ENCODE results near the gene SDC3. TPM values are rescaled to one million over a fixed set of nuclear protein-coding genes. Genes with fewer than 3 reads are reported as not detected.

The SDC3 gene
- total RNA-seq, 4 donors from 2014 or later: 7.7 to 16.7 (median 15.1) TPM

DNA sequence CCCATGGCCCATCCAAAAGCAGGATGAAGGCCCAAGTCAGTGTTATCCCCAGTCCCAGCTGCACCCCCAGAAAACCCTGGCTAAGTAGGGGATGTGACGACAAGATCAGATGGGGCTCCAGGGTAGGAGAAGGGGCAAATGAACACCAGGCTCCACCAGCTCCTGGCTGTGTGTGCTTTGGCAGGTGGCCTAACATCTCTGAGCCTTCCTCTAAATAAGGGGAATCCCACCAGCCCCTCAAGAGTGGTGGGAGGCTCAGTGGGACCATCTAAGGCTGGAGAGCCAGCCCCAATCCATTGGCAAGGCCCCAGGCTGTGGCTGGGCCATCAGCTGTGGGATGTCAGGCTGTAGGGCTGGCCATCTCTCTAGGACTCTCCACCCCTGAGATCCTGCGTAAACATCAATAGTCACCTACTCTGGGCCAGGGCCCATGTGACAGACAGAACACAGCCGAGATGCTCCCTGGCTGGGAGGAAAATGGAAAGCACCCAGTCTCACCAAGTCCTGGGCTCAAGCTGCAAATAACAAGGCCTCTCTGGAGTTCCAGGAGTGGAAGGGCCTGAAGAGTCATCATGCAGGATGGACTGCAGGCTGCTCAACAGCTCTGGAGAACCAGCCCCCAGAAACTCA lies 7.5 kb downstream of the SDC3 start:
- Histone ChIP-seq H3K27me3 (no peaks in the 10 kb centered on the region), H3K4me3 (no peak overlapping the region), H3K36me3 (no peaks in the 10 kb centered on the region), H3K4me1 (peaks cover 7% of the 10 kb centered on the region), H3K27ac (no peak overlapping the region), H3K9me3 (no peaks in the 10 kb centered on the region)
- no peak for TF ChIP-seq POLR2A (IDR thresholded peaks at IDR 0.05)
- TF ChIP-seq, protein P1, sequence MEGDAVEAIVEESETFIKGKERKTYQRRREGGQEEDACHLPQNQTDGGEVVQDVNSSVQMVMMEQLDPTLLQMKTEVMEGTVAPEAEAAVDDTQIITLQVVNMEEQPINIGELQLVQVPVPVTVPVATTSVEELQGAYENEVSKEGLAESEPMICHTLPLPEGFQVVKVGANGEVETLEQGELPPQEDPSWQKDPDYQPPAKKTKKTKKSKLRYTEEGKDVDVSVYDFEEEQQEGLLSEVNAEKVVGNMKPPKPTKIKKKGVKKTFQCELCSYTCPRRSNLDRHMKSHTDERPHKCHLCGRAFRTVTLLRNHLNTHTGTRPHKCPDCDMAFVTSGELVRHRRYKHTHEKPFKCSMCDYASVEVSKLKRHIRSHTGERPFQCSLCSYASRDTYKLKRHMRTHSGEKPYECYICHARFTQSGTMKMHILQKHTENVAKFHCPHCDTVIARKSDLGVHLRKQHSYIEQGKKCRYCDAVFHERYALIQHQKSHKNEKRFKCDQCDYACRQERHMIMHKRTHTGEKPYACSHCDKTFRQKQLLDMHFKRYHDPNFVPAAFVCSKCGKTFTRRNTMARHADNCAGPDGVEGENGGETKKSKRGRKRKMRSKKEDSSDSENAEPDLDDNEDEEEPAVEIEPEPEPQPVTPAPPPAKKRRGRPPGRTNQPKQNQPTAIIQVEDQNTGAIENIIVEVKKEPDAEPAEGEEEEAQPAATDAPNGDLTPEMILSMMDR (IDR thresholded peaks at IDR 0.05): no peak
- no peak for TF ChIP-seq EP300 (IDR thresholded peaks at IDR 0.05)
- TF ChIP-seq POLR2AphosphoS5 (IDR thresholded peaks at IDR 0.05): no peak
- DNase-seq (ENCODE audit: low spot score in 2 of 2): no peak
- WGBS: 100% methylated on average over 1 of the region's 3 CpGs

DNA sequence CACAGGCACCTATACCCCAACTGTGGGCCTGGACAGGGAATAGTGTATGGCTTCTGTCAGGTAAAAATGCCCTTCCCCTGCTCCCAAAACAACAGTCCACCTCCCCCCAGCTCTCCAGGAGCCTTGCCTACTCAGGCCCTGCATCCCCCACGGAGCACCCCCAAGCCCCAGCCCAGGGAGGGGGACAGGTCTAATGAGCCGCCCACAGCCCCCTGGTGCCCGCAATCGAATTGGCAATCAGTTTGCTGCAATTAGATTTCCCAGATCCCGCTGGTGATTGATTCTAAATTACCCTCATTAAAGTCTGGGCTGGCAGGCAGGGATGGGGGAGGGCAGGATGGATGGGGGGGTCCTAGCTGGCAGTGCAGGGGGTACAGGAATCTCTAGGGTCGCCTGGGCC lies 8.1 kb downstream of the SDC3 start:
- 91% methylated on average over 6 of the region's 6 CpGs for WGBS
- DNase-seq (ENCODE audit: low spot score in 2 of 2): no peak
- TF ChIP-seq POLR2AphosphoS5 (IDR thresholded peaks at IDR 0.05) (no peak), EP300 (IDR thresholded peaks at IDR 0.05) (no peak), POLR2A (IDR thresholded peaks at IDR 0.05) (no peak)
- TF ChIP-seq, protein P1 (IDR thresholded peaks at IDR 0.05): no peak
- Histone ChIP-seq H3K27me3 (no peaks in the 10 kb centered on the region), H3K9me3 (no peaks in the 10 kb centered on the region), H3K36me3 (no peaks in the 10 kb centered on the region), H3K4me1 (peaks cover 5% of the 10 kb centered on the region), H3K27ac (no peak overlapping the region), H3K4me3 (no peak overlapping the region)

DNA sequence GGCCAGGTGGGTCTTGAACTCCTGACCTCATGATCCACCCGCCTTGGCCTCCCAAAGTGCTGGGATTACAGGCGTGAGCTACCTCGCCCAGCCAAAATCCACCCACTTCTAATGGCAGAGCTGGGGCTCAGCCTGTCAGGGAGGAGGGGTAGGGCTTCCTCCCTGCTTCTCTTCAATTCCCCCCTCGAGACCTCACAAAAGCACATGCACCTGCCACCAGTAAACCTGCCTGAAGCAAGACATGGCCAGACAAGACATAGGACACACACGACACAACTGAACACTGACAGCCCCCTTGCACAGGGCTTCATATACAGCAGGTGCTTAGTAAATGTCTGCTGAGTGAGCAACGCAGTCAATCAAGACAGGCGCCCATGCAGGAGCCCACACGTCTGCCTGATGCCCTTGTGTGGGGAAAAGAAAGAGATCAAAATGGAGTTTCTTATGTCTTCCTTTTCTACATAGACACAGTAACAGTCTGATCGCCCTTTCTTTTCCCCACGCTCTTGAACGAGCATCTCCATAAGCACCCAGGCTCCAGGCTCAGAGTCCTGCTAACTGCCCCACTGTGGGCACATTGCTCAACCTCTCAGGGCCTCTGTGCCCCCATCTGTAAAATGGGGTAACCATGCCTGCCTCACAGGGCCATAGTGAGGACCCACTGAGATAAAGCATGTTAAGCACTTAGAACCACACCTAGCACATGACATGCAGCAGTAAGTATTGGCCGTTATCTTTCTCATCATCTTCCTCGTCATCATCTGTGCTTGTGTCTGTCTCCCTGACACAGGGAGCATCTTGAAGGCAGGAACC lies 8.8 kb downstream of the SDC3 start:
- Histone ChIP-seq H3K4me1 (peaks cover 5% of the 10 kb centered on the region), H3K27ac (no peak overlapping the region), H3K27me3 (no peaks in the 10 kb centered on the region), H3K36me3 (no peaks in the 10 kb centered on the region), H3K9me3 (no peaks in the 10 kb centered on the region), H3K4me3 (no peak overlapping the region)
- TF ChIP-seq POLR2A (IDR thresholded peaks at IDR 0.05) (no peak), POLR2AphosphoS5 (IDR thresholded peaks at IDR 0.05) (no peak), EP300 (IDR thresholded peaks at IDR 0.05) (no peak)
- TF ChIP-seq, protein P1 (IDR thresholded peaks at IDR 0.05): no peak
- no peak for DNase-seq (ENCODE audit: low spot score in 2 of 2)
- WGBS: 71% methylated on average over 11 of the region's 13 CpGs

DNA sequence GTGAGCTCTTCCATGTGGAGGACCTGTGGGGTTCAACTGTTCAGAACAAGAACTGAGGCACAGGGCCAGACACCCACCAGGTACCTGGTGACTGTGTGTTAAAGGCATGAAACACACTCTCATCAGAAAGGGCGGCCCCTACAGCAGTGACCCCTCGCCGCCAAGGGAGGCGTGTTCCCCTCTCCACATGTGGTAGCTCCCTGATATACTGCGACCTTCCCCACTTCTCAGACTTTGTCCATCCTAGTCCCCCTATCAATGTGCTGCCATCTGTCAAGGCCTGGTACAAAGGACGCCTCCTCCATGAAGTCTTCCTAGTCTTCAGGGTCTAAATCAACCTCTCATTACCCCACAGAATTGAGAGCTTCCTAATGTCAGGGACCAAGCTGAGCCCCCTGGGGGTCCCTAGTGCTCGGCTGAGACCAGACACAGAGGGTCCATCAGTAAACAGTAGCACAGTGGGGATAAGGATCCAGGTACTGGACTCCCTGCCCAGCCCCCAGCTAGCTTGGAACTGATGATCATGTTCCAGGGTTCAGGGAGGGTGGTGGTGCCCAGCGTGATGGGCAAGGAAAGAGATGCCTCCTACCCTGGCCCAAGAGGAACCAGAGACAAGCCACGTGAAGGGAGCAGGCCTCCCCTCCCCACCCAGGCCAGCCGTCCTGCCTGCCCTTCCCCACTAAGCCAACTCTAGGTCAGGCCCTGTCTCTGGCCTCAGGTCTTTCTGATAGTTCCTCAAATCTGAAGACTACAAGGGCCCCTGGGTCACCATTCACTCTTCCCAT lies 10.3 kb downstream of the SDC3 start:
- Histone ChIP-seq H3K4me3 (no peak overlapping the region), H3K4me1 (peaks cover 5% of the 10 kb centered on the region), H3K27me3 (no peaks in the 10 kb centered on the region), H3K27ac (no peak overlapping the region), H3K9me3 (no peaks in the 10 kb centered on the region), H3K36me3 (no peaks in the 10 kb centered on the region)
- TF ChIP-seq, protein P1 (IDR thresholded peaks at IDR 0.05): no peak
- no peak for TF ChIP-seq POLR2A (IDR thresholded peaks at IDR 0.05)
- no peak for TF ChIP-seq EP300 (IDR thresholded peaks at IDR 0.05)
- TF ChIP-seq POLR2AphosphoS5 (IDR thresholded peaks at IDR 0.05): no peak
- DNase-seq (ENCODE audit: low spot score in 2 of 2): no peak
- 87% methylated on average over 9 of the region's 10 CpGs for WGBS

DNA sequence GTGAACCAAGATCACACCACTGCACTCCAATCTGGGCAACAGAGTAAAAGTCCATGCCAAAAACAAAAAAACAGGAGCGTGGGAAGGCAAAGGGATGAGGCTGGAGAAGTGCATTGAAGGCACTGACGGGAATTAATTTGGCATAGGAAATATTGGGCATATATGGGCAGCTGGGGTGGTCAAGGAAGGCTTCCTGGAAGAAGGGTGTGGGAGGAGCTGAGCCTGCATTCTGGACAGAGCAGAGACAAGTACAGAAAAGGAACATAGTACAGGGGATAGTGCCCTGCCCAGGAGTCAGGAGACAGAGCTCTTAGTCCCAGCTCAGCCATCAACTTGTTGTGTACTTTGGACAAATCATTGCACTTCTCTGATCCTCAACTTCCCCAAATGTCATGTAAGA lies 11.7 kb downstream of the SDC3 start:
- Histone ChIP-seq H3K27ac (no peak overlapping the region), H3K4me1 (peaks cover under 1% of the 10 kb centered on the region), H3K36me3 (no peaks in the 10 kb centered on the region), H3K4me3 (no peak overlapping the region), H3K27me3 (no peaks in the 10 kb centered on the region), H3K9me3 (no peaks in the 10 kb centered on the region)
- WGBS: 89% methylated on average over 2 of the region's 2 CpGs
- DNase-seq (ENCODE audit: low spot score in 2 of 2): no peak
- no peak for TF ChIP-seq EP300 (IDR thresholded peaks at IDR 0.05)
- no peak for TF ChIP-seq POLR2AphosphoS5 (IDR thresholded peaks at IDR 0.05)
- no peak for TF ChIP-seq POLR2A (IDR thresholded peaks at IDR 0.05)
- TF ChIP-seq, protein P1 (IDR thresholded peaks at IDR 0.05): no peak
